Upper lobe of right lung (tissue), 1 donor: Measurements from ENCODE around the gene EBPL. TPM values are rescaled to one million over a fixed set of nuclear protein-coding genes. Genes with fewer than 3 reads are reported as not detected.

Source experiments
- ATAC-seq: fragments of 200-7000 bp; cut with Tn5 transposase; one replicate; pipeline ENCODE4 v1.9.1; 2020; ENCODE audit warnings: mild to moderate bottlenecking, moderate library complexity
- DNase-seq: peaks from one replicate; pipeline ENCODE4 v3.0.0-alpha.2; 2020
- H3K27ac ChIP-seq: fragments of 200-600 bp; one replicate; pipeline ENCODE4 v1.8.0; 2022
- H3K27me3 ChIP-seq: fragments of 200-600 bp; one replicate; pipeline ENCODE4 v1.8.0; 2022; ENCODE audit warnings: mild to moderate bottlenecking
- H3K36me3 ChIP-seq: fragments of 200-600 bp; one replicate; pipeline ENCODE4 v1.8.0; 2022
- H3K4me1 ChIP-seq: fragments of 200-600 bp; one replicate; pipeline ENCODE4 v1.8.0; 2022
- H3K4me3 ChIP-seq: fragments of 200-600 bp; one replicate; pipeline ENCODE4 v1.8.0; 2022; ENCODE audit warnings: mild to moderate bottlenecking
- H3K9me3 ChIP-seq: fragments of 200-600 bp; one replicate; pipeline ENCODE4 v1.8.0; 2022
- CTCF ChIP-seq: fragments of 200-600 bp; IDR thresholded peaks from one replicate; pipeline ENCODE4 v1.8.0; 2022; ENCODE audit warnings: antibody characterized with exemption
- intact Hi-C: fragments of 100-400 bp; cut with DNase I; formaldehyde crosslinking; loops from one replicate; pipeline ENCODE4 v1.11.0; 2022
- total RNA-seq: library from RNA; stranded (reverse); fragmentation: NEBNext Ultra II Directional; extraction: Animal tissue kit (Norgen Biotek cat#: 25700); gene quantifications from one replicate; pipeline ENCODE4 v1.2.1, GENCODE V29; 2021
- donor health status: DM: no; HTN: yes; CAD: no; lungs with severe emphysema.

Gene EBPL
- total RNA-seq, 1 donor from 2014 or later: 48.0 TPM

DNA sequence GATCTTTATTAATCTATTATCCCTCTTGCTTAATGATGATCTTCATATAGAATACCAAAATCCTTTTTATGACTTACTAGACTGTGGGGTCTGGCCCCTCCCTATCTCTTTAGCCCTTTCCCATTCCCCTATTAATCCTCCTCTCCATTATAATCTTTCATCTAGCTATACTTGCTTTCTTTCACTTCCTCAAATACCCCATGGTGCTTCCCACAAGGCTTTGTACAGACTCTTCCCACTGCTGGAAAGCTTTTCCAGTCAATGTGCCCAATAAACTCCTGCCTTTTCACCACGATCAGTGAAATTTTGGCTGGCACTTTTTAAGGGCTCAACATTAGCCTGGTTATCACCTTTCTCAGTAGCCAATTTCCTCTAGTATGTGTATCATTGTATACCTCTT is 3.2 kb upstream of the EBPL start:
- ATAC-seq (no peak), DNase-seq (no peak)
- Histone ChIP-seq H3K9me3 (no peaks in the 10 kb centered on the region), H3K36me3 (no peaks in the 10 kb centered on the region), H3K4me3 (no peak overlapping the region), H3K27me3 (no peaks in the 10 kb centered on the region), H3K4me1 (peaks cover 12% of the 10 kb centered on the region), H3K27ac (no peak overlapping the region)
- no peak for TF ChIP-seq CTCF
- intact Hi-C loops: no loop called here

- H3K36me3 ChIP-seq: no peaks in the 10 kb centered on the region
- ATAC-seq: no peak
- H3K27me3 ChIP-seq: no peaks in the 10 kb centered on the region
- intact Hi-C loops: no loop called here
- no peaks in the 10 kb centered on the region for H3K9me3 ChIP-seq
- no peak overlapping the region for H3K27ac ChIP-seq
- H3K4me1 ChIP-seq: peaks cover 14% of the 10 kb centered on the region
- no peak for DNase-seq
- no peak overlapping the region for H3K4me3 ChIP-seq
- TF ChIP-seq CTCF: no peak
These were observed 2.6 kb upstream of the EBPL start for GRCh38 chr13:49693877-49694276.

GRCh38 chr13:49693191-49693733 is 2.0 kb upstream of the EBPL start:
- H3K36me3 ChIP-seq: no peaks in the 10 kb centered on the region
- H3K27ac ChIP-seq: no peak overlapping the region
- H3K4me3 ChIP-seq: no peak overlapping the region
- peaks cover 14% of the 10 kb centered on the region for H3K4me1 ChIP-seq
- H3K9me3 ChIP-seq: no peaks in the 10 kb centered on the region
- no peak for DNase-seq
- intact Hi-C loops: no loop called here
- ATAC-seq: no peak
- no peaks in the 10 kb centered on the region for H3K27me3 ChIP-seq
- TF ChIP-seq CTCF: no peak

DNA sequence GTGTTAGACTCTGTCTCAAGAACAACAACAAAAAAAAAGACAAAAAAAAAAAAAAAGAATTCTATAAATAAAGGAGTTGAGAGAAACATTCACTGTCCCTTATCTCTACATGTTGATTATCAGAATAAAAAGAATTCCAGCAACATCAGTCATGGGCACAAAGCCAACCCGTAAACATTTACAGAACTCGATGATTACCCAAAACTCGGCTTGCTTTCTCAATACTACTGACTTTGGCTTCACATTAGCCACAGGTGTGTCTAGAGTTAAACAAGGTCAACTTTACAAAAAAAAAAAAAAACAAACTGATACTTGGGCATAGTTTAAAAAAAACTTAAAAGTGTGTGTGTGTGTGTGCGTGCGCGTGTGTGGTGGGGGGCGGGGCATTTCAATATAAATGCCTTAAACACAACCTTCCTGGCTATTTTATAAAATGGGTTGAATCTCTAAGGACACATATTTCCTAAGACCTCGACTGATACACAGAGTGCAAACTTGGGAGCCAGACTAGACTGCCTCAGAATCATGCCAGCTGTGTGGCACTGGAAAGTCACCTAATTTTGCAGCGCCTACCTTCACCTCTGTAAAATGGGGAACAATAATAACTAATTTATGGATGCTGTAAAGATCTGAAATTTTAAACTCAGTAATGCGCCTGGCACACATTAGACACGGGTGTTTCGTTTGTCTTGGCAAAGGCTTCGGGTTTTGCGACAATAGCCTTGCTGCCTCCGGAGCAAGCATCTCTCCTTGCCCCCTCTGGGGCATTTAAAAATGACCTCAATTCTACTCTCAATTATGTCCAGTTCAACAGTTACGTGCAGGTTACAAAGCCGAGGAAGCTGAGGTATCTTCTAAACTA is 922 bp downstream of the EBPL start:
- Histone ChIP-seq H3K27me3 (no peaks in the 10 kb centered on the region), H3K4me3 (peak overlapping the region; percentile 76), H3K27ac (peak overlapping the region; percentile 83), H3K4me1 (peaks cover 14% of the 10 kb centered on the region), H3K36me3 (peaks cover 4% of the 10 kb centered on the region), H3K9me3 (no peaks in the 10 kb centered on the region)
- peak; percentile 1 for ATAC-seq
- no peak for TF ChIP-seq CTCF
- DNase-seq: no peak
- intact Hi-C loops: no loop called here

- H3K36me3 ChIP-seq: peaks cover 9% of the 10 kb centered on the region
- no peak for TF ChIP-seq CTCF
- H3K9me3 ChIP-seq: no peaks in the 10 kb centered on the region
- no peak overlapping the region for H3K27ac ChIP-seq
- ATAC-seq: no peak
- no peak for DNase-seq
- H3K27me3 ChIP-seq: no peaks in the 10 kb centered on the region
- intact Hi-C loops: no loop called here
- H3K4me1 ChIP-seq: no peaks in the 10 kb centered on the region
- no peak overlapping the region for H3K4me3 ChIP-seq
These were observed 7.8 kb downstream of the EBPL start for GRCh38 chr13:49683489-49683888.
